SJSA1 (cell line): ENCODE measurements around the gene MEOX1. TPM values are rescaled to one million over a fixed set of nuclear protein-coding genes. Genes with fewer than 3 reads are reported as not detected.
A peak's percentile ranks its signal among the peaks of the same experiment; 100 is the strongest.
"Not testable (repeated sequence)": the region's sequence is repeated elsewhere in the genome, so short reads cannot be mapped to it uniquely, and the experiment has no call there.

Experiments
- DNase-seq, 2 experiments: peaks; one replicate each; pipeline ENCODE4 v3.0.0-alpha.2; 2015 to 2020; ENCODE audit warnings: low spot score in 2 of 2, low read depth in 1 of 2
- H3K27ac ChIP-seq: fragments of 250-450 bp; sonication (Bioruptor Pico); 2 replicates; pipeline ENCODE4 v1.5.1; 2020; ENCODE audit warnings: mild to moderate bottlenecking, moderate library complexity
- H3K27me3 ChIP-seq: fragments of 250-450 bp; sonication (Bioruptor Pico); replicated peaks from 2 replicates; pipeline ENCODE4 v1.5.1; 2020; ENCODE audit warnings: mild to moderate bottlenecking, moderate library complexity
- H3K36me3 ChIP-seq: fragments of 250-450 bp; sonication (Bioruptor Pico); 2 replicates; pipeline ENCODE4 v1.5.1; 2020; ENCODE audit warnings: mild to moderate bottlenecking
- H3K4me1 ChIP-seq: fragments of 250-450 bp; sonication (Bioruptor Pico); replicated peaks from 2 replicates; pipeline ENCODE4 v1.6.1; 2021; ENCODE audit warnings: mild to moderate bottlenecking
- H3K4me3 ChIP-seq: fragments of 250-450 bp; sonication (Bioruptor Pico); 2 replicates; pipeline ENCODE4 v1.5.1; 2020; ENCODE audit warnings: mild to moderate bottlenecking
- H3K9me3 ChIP-seq: fragments of 250-450 bp; sonication (Bioruptor Pico); replicated peaks from 2 replicates; pipeline ENCODE4 v1.5.1; 2020; ENCODE audit warnings: mild to moderate bottlenecking
- total RNA-seq: library from RNA; depleted of rRNA; stranded (reverse); fragments of >200 nt; shearing (Covaris generic); gene quantifications from 2 replicates; pipeline ENCODE4 v1.2.3, GENCODE V29; 2014

Gene MEOX1
- total RNA-seq, 1 experiment from 2014 or later: not detected

DNA sequence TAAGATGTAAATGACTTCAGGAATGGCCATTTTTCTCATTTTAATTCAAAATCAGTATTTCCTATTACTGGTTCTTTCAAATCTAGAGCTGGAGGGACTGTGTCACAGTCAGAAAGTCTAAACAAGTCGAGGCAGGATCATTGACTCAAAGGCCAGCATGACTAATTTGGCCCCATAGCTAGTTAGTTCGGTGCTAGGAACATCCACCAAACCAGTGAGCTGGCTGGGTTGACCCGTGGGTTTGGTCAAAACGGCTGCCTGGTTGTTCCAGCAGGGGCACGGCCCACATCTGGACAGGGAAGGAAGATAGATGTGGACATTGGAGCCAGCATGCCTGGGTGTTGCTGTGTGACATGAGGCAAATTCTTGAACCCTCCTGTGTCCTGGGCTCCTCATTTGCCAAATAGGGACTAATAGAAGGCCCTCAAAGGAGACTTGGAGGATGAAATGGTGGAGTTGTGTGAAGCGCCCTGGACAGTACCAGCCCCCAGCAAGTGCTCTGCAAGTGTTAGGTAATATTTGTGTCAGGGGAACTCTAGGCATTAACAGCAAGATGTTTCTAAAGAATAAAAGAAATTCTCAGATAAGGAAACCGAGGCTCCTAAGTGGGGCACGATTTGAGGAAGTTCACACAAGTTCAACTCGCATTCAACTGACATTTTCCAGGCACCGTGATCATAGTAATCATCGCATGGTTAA, 46.2 kb downstream of the MEOX1 start:
- Histone ChIP-seq H3K36me3 (no peaks in the 10 kb centered on the region), H3K4me3 (no peak overlapping the region), H3K27ac (no peak overlapping the region), H3K9me3 (no peaks in the 10 kb centered on the region), H3K27me3 (no peaks in the 10 kb centered on the region), H3K4me1 (no peaks in the 10 kb centered on the region; the same call in 1 of the 2 replicates)
- DNase-seq: no peak

DNA sequence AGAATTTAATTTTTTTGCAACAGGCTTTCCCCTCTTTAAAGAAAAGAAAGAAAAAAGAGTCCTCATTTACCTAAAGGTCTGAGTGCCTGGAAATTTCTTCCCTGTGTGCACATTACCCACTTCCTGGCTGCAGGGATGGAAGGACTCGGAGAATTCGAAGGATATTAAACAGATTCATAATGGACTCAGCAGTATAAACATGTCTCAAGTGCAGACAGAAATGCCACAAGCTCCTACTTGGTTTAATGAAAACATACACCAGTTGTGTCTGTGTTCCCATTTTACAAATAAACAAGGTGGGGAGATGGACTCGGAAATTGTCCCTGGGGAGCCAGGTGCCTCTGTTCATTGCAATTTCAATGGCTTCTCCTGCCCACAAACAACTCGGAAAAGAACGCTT, 47.2 kb downstream of the MEOX1 start:
- H3K4me1 ChIP-seq: no peaks in the 10 kb centered on the region
- H3K27me3 ChIP-seq: no peaks in the 10 kb centered on the region
- no peaks in the 10 kb centered on the region for H3K36me3 ChIP-seq
- H3K4me3 ChIP-seq: no peak overlapping the region
- H3K27ac ChIP-seq: no peak overlapping the region
- no peak for DNase-seq
- H3K9me3 ChIP-seq: no peaks in the 10 kb centered on the region

- no peaks in the 10 kb centered on the region for H3K27me3 ChIP-seq
- no peaks in the 10 kb centered on the region for H3K9me3 ChIP-seq
- H3K4me1 ChIP-seq: no peaks in the 10 kb centered on the region
- no peaks in the 10 kb centered on the region for H3K36me3 ChIP-seq
- H3K4me3 ChIP-seq: no peak overlapping the region
- no peak for DNase-seq
- no peak overlapping the region for H3K27ac ChIP-seq
Observed at GRCh38 chr17:43613917-43614316, 47.8 kb downstream of the MEOX1 start.

DNA sequence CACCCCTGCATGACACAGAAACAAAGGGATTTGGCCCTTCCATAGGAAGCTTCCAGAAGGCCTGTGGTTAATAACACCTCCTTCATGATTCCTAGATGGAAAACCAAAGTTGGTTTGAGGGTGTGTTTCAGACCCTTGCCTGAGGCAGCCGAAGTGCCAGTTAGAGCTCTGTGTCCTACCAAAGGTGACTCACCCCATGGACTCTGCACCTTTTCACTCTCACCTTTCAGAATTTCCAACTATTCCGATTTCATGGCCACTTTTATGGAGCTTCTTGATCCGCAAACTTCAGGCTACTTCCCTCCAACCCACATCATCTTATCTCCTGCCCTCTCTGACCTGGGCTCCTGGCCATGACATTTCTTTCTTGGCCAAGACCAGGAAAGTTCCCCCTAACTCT, 49.2 kb downstream of the MEOX1 start:
- no peak for DNase-seq
- H3K9me3 ChIP-seq: no peaks in the 10 kb centered on the region
- no peaks in the 10 kb centered on the region for H3K27me3 ChIP-seq
- H3K27ac ChIP-seq: no peak overlapping the region
- H3K4me3 ChIP-seq: no peak overlapping the region
- no peaks in the 10 kb centered on the region for H3K4me1 ChIP-seq
- no peaks in the 10 kb centered on the region for H3K36me3 ChIP-seq

DNA sequence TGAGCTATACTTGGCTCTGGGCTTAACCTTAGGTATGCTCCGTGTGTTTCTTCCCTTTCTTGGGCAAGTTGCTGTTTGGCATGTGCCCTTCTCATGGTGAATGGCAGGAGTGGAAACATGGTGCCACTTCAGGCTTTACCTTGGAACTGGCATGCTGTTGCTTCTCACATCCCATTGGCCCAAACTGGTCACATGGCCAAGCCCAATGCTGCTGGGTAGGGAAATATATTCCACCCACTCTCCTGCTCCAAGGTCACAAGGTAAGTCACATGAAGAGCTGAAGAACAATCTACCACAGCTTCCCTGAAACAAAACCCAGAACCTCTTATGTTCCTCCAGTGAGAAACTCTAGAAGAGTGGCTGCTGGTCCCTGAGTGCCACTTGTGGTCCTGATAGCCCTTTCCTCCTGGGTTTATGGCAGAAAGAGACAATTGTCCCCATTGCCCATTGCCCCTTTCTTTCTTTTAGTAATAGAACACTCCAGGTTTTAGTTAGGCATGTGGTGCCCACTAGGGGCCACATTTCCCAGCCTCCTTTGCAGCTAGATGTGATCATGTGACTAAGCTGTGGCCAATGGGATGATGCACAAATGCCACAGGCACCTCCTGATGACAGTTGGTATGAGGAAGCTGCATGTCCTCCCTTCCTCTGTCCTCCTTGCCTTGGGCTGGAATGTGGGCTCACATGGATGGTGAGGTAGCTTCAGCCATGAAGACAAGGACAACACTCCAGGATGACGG, 50.3 kb downstream of the MEOX1 start:
- Histone ChIP-seq H3K36me3 (no peaks in the 10 kb centered on the region), H3K4me1 (no peaks in the 10 kb centered on the region), H3K9me3 (no peaks in the 10 kb centered on the region), H3K27me3 (no peaks in the 10 kb centered on the region), H3K4me3 (no peak overlapping the region), H3K27ac (no peak overlapping the region)
- DNase-seq: no peak

- H3K36me3 ChIP-seq: no peaks in the 10 kb centered on the region
Observed at GRCh38 chr17:43609613-43610385, 51.9 kb downstream of the MEOX1 start.

DNA sequence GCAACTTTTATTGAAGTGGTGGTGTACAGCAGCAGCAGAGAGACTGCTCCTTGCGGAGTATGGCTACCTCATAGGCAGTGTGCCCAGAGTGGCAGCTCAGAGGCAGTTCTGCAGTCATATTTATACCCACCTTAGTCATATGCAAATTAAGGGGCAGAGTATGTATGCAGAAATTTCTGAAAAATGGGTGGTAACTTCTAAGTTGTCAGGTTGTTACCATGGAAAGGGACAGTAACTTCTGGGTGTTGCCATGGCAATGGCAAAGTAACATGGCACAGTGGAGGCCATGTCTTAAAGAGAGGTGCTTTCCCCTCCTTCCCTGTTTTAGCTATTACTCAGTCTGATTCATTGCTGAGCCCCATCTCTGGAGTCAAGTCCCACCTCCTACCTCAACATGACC, 53.4 kb downstream of the MEOX1 start:
- Histone ChIP-seq H3K27me3 (no peaks in the 10 kb centered on the region), H3K4me3 (no peak overlapping the region), H3K9me3 (no peaks in the 10 kb centered on the region), H3K4me1 (no peaks in the 10 kb centered on the region), H3K36me3 (no peaks in the 10 kb centered on the region), H3K27ac (no peak overlapping the region)
- DNase-seq: no peak

More at GRCh38 chr17:43609613-43610385, 51.9 kb downstream of the MEOX1 start:
- H3K9me3 ChIP-seq: no peaks in the 10 kb centered on the region
- H3K4me3 ChIP-seq: no peak overlapping the region
- no peak overlapping the region for H3K27ac ChIP-seq
- DNase-seq: no peak
- H3K27me3 ChIP-seq: no peaks in the 10 kb centered on the region
- no peaks in the 10 kb centered on the region for H3K4me1 ChIP-seq

- H3K4me3 ChIP-seq: no peak overlapping the region
- H3K4me1 ChIP-seq: peaks cover 7% of the 10 kb centered on the region
- H3K27me3 ChIP-seq: no peaks in the 10 kb centered on the region
- no peak overlapping the region for H3K27ac ChIP-seq
- no peaks in the 10 kb centered on the region for H3K9me3 ChIP-seq
- H3K36me3 ChIP-seq: no peaks in the 10 kb centered on the region
- DNase-seq: no peak
Observed at GRCh38 chr17:43604549-43604948, 57.2 kb downstream of the MEOX1 start.

DNA sequence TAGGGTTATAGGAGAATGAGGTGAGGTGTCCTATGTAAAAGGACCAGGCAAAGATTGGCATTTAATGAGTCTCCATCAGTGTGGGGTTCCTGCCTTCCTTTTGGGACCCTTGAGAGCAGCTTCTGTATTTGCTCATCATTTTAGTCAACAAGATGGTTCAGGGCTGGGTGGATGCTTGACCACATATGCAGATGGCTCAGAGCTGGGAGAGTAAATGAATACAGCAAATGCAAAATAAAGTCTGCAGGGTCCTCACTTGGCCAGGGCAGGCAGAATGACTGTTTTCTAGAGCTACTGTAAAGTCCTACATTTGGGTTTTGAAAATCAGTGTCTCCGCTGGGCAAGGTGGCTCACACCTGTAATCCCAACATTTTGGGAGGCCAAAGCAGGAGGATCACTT, 58.4 kb downstream of the MEOX1 start:
- H3K9me3 ChIP-seq: no peaks in the 10 kb centered on the region
- peaks cover 8% of the 10 kb centered on the region for H3K4me1 ChIP-seq
- H3K27ac ChIP-seq: no peak overlapping the region
- H3K36me3 ChIP-seq: no peaks in the 10 kb centered on the region
- no peak for DNase-seq
- no peaks in the 10 kb centered on the region for H3K27me3 ChIP-seq
- H3K4me3 ChIP-seq: no peak overlapping the region

GRCh38 chr17:43602556-43602955, 59.2 kb downstream of the MEOX1 start:
- H3K4me3 ChIP-seq, H3K9me3 ChIP-seq, H3K27me3 ChIP-seq, H3K27ac ChIP-seq, H3K4me1 ChIP-seq, DNase-seq, H3K36me3 ChIP-seq: not testable (repeated sequence)

DNA sequence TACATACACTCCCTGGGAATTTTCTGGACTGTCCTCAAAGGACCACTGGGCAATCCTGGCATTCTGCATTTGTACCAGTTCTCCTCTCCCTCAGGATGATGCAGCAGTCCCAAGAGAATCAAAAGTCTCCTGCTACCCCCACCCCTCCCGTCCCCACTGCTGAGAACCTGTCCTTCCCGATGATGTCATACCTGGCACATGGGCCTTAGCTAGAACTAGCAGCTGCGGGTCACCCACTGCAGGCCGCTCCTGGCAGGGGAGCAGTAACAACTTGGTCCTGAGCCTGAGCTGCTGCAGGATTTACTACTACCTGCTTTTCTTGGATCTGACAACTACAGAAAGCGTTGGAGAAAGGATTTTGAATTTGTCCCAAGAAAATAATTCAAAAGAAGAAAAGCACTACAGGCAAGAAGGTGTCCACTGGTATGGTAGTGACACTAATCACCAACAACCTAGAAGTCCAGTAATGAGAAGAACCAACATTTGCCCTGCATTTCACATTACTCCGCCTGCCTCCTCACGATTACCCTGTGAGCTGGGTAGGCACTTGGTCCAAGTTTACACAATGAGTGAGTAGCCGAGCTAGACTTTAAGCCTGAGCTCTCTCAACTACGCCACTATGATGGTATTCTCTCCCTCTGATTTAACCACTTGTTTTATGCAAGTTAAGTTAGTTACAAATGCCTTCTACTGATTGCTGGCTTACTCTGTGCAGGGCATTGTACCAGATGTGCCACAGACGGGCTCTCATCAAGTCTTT, 60.3 kb downstream of the MEOX1 start:
- Histone ChIP-seq H3K9me3 (no peaks in the 10 kb centered on the region), H3K4me3 (no peak overlapping the region), H3K27ac (no peak overlapping the region), H3K4me1 (peaks cover 8% of the 10 kb centered on the region), H3K36me3 (no peaks in the 10 kb centered on the region), H3K27me3 (no peaks in the 10 kb centered on the region)
- DNase-seq: no peak

- Histone ChIP-seq H3K36me3 (no peaks in the 10 kb centered on the region), H3K27ac (no peak overlapping the region), H3K4me1 (peaks cover 8% of the 10 kb centered on the region), H3K4me3 (no peak overlapping the region), H3K9me3 (no peaks in the 10 kb centered on the region), H3K27me3 (no peaks in the 10 kb centered on the region)
- peak; percentile 61 to 67 for DNase-seq
Observed at GRCh38 chr17:43599835-43600234, 61.9 kb downstream of the MEOX1 start.

- H3K9me3 ChIP-seq: no peaks in the 10 kb centered on the region
- no peak for DNase-seq
- no peak overlapping the region for H3K27ac ChIP-seq
- H3K4me1 ChIP-seq: peaks cover 8% of the 10 kb centered on the region
- no peak overlapping the region for H3K4me3 ChIP-seq
- H3K27me3 ChIP-seq: no peaks in the 10 kb centered on the region
- H3K36me3 ChIP-seq: no peaks in the 10 kb centered on the region
Observed at GRCh38 chr17:43599046-43599395, 62.7 kb downstream of the MEOX1 start.
